Astrocyte of the spinal cord (primary cell): ENCODE measurements around the gene HSPA14.

ENCODE experiments used
- DNase-seq: peaks from one replicate; pipeline ENCODE4 v3.0.0; 2011; ENCODE audit warnings: low read depth, low spot score
- H3K4me3 ChIP-seq: 2 replicates; pipeline ENCODE4 v1.5.1; 2011; ENCODE audit warnings: low read depth, mild to moderate bottlenecking, low read length, moderate library complexity
- CTCF ChIP-seq: IDR thresholded peaks from 2 replicates; pipeline ENCODE4 v1.5.1; 2012; ENCODE audit warnings: low read depth, mild to moderate bottlenecking, low read length, inconsistent platforms
- in situ Hi-C: cut with HindIII; loops from 2 replicates; pipeline ENCODE4 v1.10.0; 2017; ENCODE audit warnings: low sequenced_read_pairs

HSPA14 gene

GRCh38 chr10:14837003-14837756, 926 bp upstream of the HSPA14 start:
- H3K4me3 ChIP-seq: peak overlapping the region; percentile 77
- no peak for DNase-seq

DNA sequence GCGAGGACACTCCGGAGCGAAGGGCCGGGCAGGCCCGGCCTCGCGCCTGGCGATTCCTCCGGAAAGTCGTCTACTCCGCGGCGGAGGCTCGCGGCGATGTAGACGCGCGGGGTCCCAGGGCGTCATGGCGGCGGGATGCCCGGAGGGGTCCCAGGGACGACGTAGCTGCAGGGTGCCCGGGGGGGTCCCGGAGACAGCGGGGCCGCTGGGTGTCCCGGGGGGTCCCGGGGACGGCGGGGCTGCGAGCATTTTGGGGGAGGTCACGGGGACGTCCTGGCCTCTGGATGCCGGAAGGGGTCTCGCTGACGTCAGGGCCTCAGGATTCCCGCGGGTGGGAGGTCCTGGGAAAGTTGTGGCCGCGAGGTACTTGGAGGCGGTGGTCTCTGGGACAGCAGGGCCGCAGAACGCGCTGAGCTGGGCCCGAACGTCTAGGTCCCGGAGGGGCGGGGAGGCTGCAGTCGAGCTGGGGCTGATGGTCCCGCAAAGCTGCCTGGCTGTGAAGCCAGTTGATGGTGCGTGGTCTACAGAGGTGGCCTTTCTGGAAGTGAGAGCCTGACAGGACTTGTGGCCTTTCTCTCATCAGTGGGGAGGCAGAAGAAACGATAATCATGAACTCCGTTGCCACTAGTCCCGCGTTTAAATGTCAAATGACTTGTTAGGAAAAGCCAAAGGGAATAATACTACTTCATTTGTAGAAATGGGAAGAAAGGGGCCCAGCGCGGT, 637 bp downstream of the HSPA14 start:
- DNase-seq: peak; percentile 9
- in situ Hi-C loops: no loop called here
- no peak for TF ChIP-seq CTCF
- H3K4me3 ChIP-seq: peak overlapping the region; percentile 77

More at GRCh38 chr10:14837003-14837756, 926 bp upstream of the HSPA14 start:
- in situ Hi-C loops: no loop called here
- no peak for TF ChIP-seq CTCF

- no peak for DNase-seq
- TF ChIP-seq CTCF: no peak
- H3K4me3 ChIP-seq: peak overlapping the region; percentile 77
- in situ Hi-C loops: no loop called here
Measured at GRCh38 chr10:14839305-14839695, 1.2 kb downstream of the HSPA14 start.

- TF ChIP-seq CTCF: no peak
- DNase-seq: no peak
- in situ Hi-C loops: no loop called here
- H3K4me3 ChIP-seq: no peak overlapping the region
Measured at GRCh38 chr10:14840178-14840577, 2.1 kb downstream of the HSPA14 start.

- no peak for DNase-seq
- in situ Hi-C loops: no loop called here
- H3K4me3 ChIP-seq: no peak overlapping the region
- no peak for TF ChIP-seq CTCF
Measured at GRCh38 chr10:14843327-14843988, 5.4 kb downstream of the HSPA14 start.

DNA sequence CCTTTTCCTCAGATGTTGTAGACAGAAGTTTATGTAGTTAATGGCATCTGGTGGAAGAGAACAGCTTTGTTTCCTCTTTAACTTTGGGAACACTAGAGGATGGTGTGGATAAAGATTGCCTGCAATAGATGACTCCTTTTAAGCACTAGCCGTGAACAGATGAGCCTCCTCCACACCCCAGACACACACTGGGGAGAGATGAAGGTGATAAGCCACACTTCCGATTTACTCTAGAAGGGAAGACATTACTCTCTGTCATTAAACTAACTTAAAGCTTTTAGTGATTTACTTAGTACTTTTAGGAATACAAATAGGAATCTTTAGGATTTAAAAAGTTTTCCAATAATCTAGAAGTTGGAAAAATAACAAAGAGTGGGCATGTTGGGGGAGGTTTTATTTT, 6.8 kb downstream of the HSPA14 start:
- no peak overlapping the region for H3K4me3 ChIP-seq
- TF ChIP-seq CTCF: no peak
- in situ Hi-C loops: no loop called here
- DNase-seq: no peak
